Liver (tissue), 3 donors: ENCODE results near the gene TGFBR3.

Experiments used
- CTCF ChIP-seq: fragments of 150-350 bp; IDR thresholded peaks from 2 replicates; pipeline ENCODE4 v1.5.1; 2017; ENCODE audit warnings: improper control_type of control experiment, low read depth, low read length; ENCODE audit not compliant: missing input control
- MAX ChIP-seq: IDR thresholded peaks from 2 replicates; pipeline ENCODE4 v1.6.1; 2016; ENCODE audit warnings: antibody characterized with exemption
- RXRA ChIP-seq, 2 donors: IDR thresholded peaks; 2 replicates each; pipeline ENCODE4 v1.6.1; 2017 to 2018; ENCODE audit warnings: antibody characterized with exemption in 2 of 2, mild to moderate bottlenecking in 1 of 2
- donor health status: healthy.
- donor health status: healthy.

DNA sequence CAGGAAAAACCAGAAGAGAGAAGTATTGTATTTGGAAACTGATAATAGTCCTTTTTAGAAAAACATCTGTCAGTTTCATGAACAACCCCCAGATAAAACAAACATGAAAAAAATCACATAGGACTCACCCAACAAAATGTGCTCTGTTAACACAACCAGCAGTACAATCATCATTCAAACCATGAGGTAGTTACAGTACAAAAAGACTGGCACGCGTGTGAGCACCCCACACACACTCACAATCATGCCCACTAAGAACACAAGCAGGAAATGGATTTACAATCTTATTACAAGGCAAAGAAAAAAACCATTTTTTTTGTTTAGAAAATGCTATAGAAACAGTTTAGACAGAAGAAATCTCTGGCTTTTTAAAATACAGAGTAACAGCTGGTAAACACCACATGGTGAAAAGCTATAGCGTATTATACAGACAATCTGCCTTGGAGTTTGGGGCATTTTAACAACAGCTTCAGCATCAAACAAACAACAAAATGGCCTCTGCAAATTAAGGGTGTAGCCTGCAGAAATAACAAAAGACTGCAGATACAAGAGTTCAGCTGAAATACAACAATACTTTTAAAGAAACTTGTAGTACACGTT, 205.3 kb downstream of the TGFBR3 start:
- TF ChIP-seq CTCF (no peak), RXRA (IDR thresholded peaks at IDR 0.05) (no peak), MAX (no peak)
